H1 (cell line): ENCODE measurements around the gene APBA2. TPM values are rescaled to one million over a fixed set of nuclear protein-coding genes. Genes with fewer than 3 reads are reported as not detected.

Source experiments
- KDM1A ChIP-seq: fragments of 200-600, 300-600 bp; sonication (generic); IDR thresholded peaks from 2 replicates; pipeline ENCODE4 v1.7.1; 2016; ENCODE audit warnings: mild to moderate bottlenecking, low read length, borderline replicate concordance
- TAF7 ChIP-seq: optimal IDR thresholded peaks from 2 replicates; pipeline ENCODE3; 2011; ENCODE audit warnings: low read depth, mild to moderate bottlenecking, inconsistent platforms, low read length, moderate library complexity, borderline replicate concordance
- polyA plus RNA-seq, 7 experiments: library from polyadenylated mRNA; depleted of rRNA in 3 of 7; stranded (reverse) in 5 of 7; unstranded in 2 of 7; fragments of >200 nt in 5 of 7; fragments of 200-250 nt in 2 of 7; gene quantifications; 1 replicate in 5 of 7; 2 replicates in 1 of 7; 4 replicates in 1 of 7; pipeline versions ENCODE4 v1.2.1 to v1.2.3, GENCODE V29; 2011 to 2013; ENCODE audit warnings: missing spikeins in 2 of 7, mixed read lengths in 2 of 7
- total RNA-seq: library from RNA; stranded (reverse); fragmentation: NEBNext Ultra II Directional; extraction: Animal tissue kit (Norgen Biotek cat#: 25700); gene quantifications from 2 replicates; pipeline ENCODE4 v1.2.1, GENCODE V29; 2021
- TF ChIP-seq, protein P1 (sequence below), 3 experiments: IDR thresholded peaks; 1 replicate in 2 of 3; 2 replicates in 1 of 3; pipeline versions ENCODE4 v1.5.1 to v1.6.1; 2011; ENCODE audit warnings: low read length in 3 of 3, mild to moderate bottlenecking in 3 of 3, inconsistent platforms in 2 of 3, low read depth in 1 of 3, moderate library complexity in 1 of 3; ENCODE audit not compliant: insufficient read depth in 1 of 3; ENCODE audit errors: control extremely low read depth in 1 of 3

APBA2 gene
- total and polyA plus RNA-seq, 2 of the 8 experiments (the other 6 are each of a cell fraction or from before 2014, with no cell fraction given) = 15.5 to 19.0 TPM

DNA sequence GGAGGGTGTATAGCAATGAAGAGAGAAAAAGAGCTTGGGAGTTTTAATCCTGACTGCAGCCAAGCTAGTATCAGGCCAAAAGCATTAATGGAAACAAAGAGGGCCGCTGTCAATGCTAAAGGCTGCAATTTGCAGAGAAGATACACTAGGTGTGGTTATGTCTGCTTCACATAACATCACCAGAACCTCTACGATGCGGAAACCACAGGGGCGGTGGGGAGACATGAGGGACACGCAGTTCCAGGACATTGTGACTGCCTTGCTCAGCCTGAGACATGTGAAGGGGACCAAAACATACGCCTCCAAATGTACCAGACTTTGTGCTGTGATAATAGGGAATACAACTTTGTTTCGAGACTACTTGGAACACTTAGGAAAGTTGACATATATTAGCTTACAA, 88.4 kb downstream of the APBA2 start (continued):
- TF ChIP-seq, protein P1, sequence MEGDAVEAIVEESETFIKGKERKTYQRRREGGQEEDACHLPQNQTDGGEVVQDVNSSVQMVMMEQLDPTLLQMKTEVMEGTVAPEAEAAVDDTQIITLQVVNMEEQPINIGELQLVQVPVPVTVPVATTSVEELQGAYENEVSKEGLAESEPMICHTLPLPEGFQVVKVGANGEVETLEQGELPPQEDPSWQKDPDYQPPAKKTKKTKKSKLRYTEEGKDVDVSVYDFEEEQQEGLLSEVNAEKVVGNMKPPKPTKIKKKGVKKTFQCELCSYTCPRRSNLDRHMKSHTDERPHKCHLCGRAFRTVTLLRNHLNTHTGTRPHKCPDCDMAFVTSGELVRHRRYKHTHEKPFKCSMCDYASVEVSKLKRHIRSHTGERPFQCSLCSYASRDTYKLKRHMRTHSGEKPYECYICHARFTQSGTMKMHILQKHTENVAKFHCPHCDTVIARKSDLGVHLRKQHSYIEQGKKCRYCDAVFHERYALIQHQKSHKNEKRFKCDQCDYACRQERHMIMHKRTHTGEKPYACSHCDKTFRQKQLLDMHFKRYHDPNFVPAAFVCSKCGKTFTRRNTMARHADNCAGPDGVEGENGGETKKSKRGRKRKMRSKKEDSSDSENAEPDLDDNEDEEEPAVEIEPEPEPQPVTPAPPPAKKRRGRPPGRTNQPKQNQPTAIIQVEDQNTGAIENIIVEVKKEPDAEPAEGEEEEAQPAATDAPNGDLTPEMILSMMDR (IDR thresholded peaks at IDR 0.05; ENCODE audit: control extremely low read depth in 1 of 3, insufficient read depth in 1 of 3, low read depth in 1 of 3, low read length in 3 of 3) = no peak
- TF ChIP-seq KDM1A (no peak), TAF7 (no peak)
- TF ChIP-seq, all 59 proteins: peak for 0
